ENCODE results near the gene MXD3.

MXD3 gene

DNA sequence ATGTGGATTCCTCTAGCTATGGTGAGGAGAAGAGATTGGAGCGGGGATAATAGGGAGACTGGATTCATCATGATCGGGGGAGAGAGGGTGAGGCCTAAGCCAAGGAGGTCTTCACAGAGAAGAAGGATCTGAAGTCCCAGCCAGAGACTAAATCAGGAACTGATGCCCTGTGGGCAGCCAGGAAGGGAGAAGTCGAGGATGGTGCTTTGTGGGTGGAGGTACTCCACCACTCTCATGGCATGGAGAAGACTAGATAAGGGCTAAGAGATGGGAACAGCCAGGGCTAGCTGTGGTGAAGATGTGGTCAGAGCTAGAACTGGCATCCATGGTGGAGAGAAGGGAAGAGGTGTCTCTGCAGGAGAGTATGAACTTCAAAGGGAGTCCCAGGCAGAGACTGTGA is 43.0 kb upstream of the MXD3 start:
- peaks cover 8% of the 10 kb centered on the region; the same call in 1 of the 2 replicates for H3K27me3 ChIP-seq (ENCODE audit: insufficient read depth, low read length)
- peaks cover 2% of the 10 kb centered on the region; the same call in 1 of the 2 replicates for H3K36me3 ChIP-seq (ENCODE audit: insufficient read depth, low read length)
- no peak overlapping the region for H3K4me3 ChIP-seq (ENCODE audit: low read length)
- H3K9me3 ChIP-seq (ENCODE audit: insufficient read depth, low read depth, low read length): no peaks in the 10 kb centered on the region
- no peak overlapping the region for H3K9ac ChIP-seq (ENCODE audit: low read depth, low read length)
- no peak overlapping the region for H3K27ac ChIP-seq (ENCODE audit: low read depth, low read length)
- peaks cover 8% of the 10 kb centered on the region; the same call in 1 of the 2 replicates for H3K4me1 ChIP-seq (ENCODE audit: insufficient read depth, low read length)
- 75% methylated on average over 3 of the region's 3 CpGs for WGBS

DNA sequence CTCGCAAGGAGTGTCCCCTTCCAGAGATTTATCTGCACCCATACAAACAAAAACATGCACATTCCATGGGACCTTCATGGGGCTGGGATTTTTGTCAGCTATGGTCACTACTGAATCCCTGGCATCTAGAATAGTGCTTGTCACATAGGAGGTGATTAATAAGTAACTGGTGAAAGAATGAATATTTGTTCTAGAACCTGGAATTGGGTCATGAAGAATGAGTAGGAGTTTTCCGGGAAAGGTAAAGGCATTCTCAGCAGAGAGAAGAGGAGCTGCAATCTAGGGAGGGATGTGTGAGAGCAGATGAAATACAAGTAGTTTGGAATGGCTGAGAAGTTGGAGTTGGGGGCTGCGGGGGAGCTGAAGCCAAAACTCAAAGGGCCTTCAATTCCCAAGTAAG is 42.6 kb upstream of the MXD3 start:
- Histone ChIP-seq H3K27ac (ENCODE audit: low read depth, low read length) (no peak overlapping the region), H3K36me3 (ENCODE audit: insufficient read depth, low read length) (peaks cover 5% of the 10 kb centered on the region; the same call in 1 of the 2 replicates), H3K9ac (ENCODE audit: low read depth, low read length) (no peak overlapping the region), H3K4me1 (ENCODE audit: insufficient read depth, low read length) (peaks cover 10% of the 10 kb centered on the region; the same call in 1 of the 2 replicates), H3K27me3 (ENCODE audit: insufficient read depth, low read length) (peaks cover 8% of the 10 kb centered on the region; the same call in 1 of the 2 replicates), H3K9me3 (ENCODE audit: insufficient read depth, low read depth, low read length) (no peaks in the 10 kb centered on the region), H3K4me3 (ENCODE audit: low read length) (no peak overlapping the region)
- WGBS: 91% methylated on average over 3 of the region's 3 CpGs

DNA sequence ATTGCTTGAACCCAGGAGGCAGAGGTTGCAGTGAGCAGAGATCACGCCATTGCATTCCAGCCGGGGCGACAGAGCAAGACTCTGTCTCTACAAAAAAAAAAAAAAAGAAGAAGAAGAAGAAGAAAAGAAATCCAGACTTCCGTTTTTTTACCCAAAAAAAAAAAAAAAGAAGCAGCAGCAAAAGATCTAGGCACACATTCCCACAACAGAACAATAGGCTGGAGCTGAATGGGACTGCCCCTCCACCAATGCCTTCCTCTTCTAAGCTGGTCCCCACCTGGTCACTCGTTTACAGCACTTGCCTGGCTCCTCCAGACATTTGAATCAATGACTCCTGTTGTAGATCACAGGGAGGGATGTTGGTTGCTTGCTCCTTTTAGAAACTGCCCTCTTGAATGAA is 41.4 kb upstream of the MXD3 start:
- Histone ChIP-seq H3K27ac (ENCODE audit: low read depth, low read length) (no peak overlapping the region), H3K4me1 (ENCODE audit: insufficient read depth, low read length) (peaks cover 11% of the 10 kb centered on the region; the same call in 1 of the 2 replicates)
- WGBS: 55% methylated on average over 2 of the region's 5 CpGs

DNA sequence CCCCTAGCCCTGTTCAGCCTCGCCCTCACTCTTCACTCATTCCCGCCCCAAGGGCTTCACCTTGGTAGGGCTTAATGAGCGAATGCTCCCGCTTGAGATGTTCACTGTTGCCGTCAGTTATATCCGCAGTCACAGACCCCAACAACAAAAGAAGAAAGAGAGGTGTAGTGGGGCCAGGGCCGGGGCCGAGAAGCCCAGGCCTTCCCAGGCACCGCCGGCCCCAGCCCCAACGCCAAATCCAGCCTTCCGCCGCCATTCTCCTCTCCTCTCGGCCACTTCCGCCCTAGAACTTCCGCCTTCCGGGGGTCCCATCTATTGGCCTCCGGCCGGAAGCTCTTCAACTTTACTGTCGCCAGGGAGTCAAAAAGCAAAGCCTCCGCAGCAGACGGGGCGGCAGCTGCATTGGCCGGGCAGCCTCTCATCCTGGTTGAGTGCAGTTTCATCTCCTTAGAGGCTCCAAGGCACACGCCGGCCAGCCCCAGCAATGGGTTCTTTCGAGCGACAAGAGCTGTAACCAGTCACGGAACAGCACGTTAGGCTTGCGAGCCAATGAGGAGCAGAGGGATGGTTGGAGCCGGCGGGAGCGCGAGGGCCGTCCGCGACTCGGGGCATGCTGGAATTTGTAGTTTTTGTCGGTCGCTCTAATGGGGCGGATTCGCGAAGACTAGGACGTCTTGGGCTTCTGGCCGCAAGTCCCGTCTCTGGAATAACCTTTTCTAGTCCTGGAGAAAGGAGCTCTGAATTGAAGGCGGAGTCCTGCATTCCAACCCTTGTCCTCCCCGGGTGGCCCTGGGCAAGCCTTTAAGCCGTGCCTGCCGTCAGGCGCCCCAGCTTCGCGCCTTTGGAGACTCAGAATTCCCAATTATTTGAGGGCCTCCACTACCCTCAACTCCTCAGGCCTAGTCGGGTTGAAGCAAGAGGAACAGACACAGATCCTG is 40.0 kb upstream of the MXD3 start, which contains the start of gene LMAN2:
LMAN2 (minus strand) TSS at position 277 of the 938 bp plus-strand sequence; CDS start at position 256, 21 bp downstream.
- peak within 1 kb of the TSS; percentile 98 for H3K9ac ChIP-seq (ENCODE audit: low read depth, low read length)
- WGBS: 6% methylated on average over 55 of the region's 55 CpGs
- peaks cover 11% of the 10 kb centered on the region; the same call in 1 of the 2 replicates for H3K4me1 ChIP-seq (ENCODE audit: insufficient read depth, low read length)
- H3K9me3 ChIP-seq (ENCODE audit: insufficient read depth, low read depth, low read length): no peaks in the 10 kb centered on the region
- peaks cover 17% of the 10 kb centered on the region for H3K36me3 ChIP-seq (ENCODE audit: insufficient read depth, low read length)
- H3K27me3 ChIP-seq (ENCODE audit: insufficient read depth, low read length): peaks cover 5% of the 10 kb centered on the region; the same call in 1 of the 2 replicates
- H3K4me3 ChIP-seq (ENCODE audit: low read length): peak within 1 kb of the TSS; percentile 99
- H3K27ac ChIP-seq (ENCODE audit: low read depth, low read length): peak within 1 kb of the TSS; percentile 99

More for the DNA sequence above, 41.4 kb upstream of the MXD3 start:
- no peak overlapping the region for H3K4me3 ChIP-seq (ENCODE audit: low read length)
- no peak overlapping the region for H3K9ac ChIP-seq (ENCODE audit: low read depth, low read length)
- peaks cover 8% of the 10 kb centered on the region; the same call in 1 of the 2 replicates for H3K27me3 ChIP-seq (ENCODE audit: insufficient read depth, low read length)
- no peaks in the 10 kb centered on the region for H3K9me3 ChIP-seq (ENCODE audit: insufficient read depth, low read depth, low read length)
- peaks cover 6% of the 10 kb centered on the region; the same call in 1 of the 2 replicates for H3K36me3 ChIP-seq (ENCODE audit: insufficient read depth, low read length)

DNA sequence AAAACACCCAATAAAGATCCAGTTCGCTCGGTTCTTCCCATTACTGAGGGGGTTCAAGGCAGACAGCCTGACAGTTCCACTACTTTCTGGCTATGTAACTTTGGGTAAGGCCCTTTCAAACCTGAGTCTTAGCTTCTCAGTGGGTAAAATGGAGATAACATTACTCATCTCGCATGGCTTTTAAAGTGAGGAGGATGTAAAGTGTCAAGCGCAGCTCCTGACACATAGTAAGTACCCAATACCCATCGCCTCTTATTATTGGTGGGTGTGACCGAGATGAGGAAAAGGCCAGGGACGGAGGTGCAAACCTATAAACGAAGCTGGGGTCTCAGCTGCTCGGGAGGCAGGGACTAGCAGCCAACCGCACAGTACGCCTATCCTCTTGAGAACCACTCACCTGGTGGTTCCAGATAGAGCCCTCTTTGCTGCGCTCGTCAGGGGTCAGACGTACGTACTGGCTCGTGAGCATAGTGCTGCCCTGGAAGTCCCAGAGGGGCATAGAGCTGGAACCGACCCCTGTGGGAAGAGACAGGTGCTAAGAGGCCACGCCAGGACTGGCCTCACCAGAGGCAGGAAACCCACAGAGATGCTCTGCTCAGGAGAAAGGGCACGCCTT is 39.2 kb upstream of the MXD3 start:
- Histone ChIP-seq H3K27me3 (ENCODE audit: insufficient read depth, low read length) (peaks cover 5% of the 10 kb centered on the region; the same call in 1 of the 2 replicates), H3K9me3 (ENCODE audit: insufficient read depth, low read depth, low read length) (no peaks in the 10 kb centered on the region), H3K4me1 (ENCODE audit: insufficient read depth, low read length) (peaks cover 11% of the 10 kb centered on the region; the same call in 1 of the 2 replicates), H3K27ac (ENCODE audit: low read depth, low read length) (peak overlapping the region; percentile 99), H3K9ac (ENCODE audit: low read depth, low read length) (peak overlapping the region; percentile 98), H3K36me3 (ENCODE audit: insufficient read depth, low read length) (peaks cover 21% of the 10 kb centered on the region), H3K4me3 (ENCODE audit: low read length) (peak overlapping the region; percentile 99)
- 16% methylated on average over 19 of the region's 19 CpGs for WGBS

DNA sequence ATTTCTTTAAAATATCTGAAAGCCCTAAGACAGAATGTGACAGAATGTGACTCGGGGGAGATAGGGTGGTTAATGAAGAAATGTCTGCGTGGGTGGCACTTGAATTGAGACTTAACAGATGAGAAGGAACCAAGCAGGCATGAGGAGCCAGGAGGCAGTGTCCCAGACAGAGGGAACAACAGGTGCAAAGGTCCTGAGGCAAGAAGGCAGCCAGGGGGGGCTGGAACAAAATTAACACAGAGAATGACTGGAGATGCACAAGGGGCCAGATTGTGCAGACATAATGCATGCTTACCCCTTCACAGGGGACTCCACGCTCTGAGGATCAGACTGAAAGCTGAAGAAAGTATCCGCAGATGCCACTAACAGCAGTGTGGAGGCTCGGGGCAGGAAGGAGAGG is 38.1 kb upstream of the MXD3 start:
- Histone ChIP-seq H3K4me3 (ENCODE audit: low read length) (0 out of 2 replicates have a peak overlapping the region, but pooled peaks have one; percentile 15), H3K9ac (ENCODE audit: low read depth, low read length) (no peak overlapping the region), H3K4me1 (ENCODE audit: insufficient read depth, low read length) (peaks cover 11% of the 10 kb centered on the region; the same call in 1 of the 2 replicates), H3K9me3 (ENCODE audit: insufficient read depth, low read depth, low read length) (no peaks in the 10 kb centered on the region), H3K27me3 (ENCODE audit: insufficient read depth, low read length) (peaks cover 4% of the 10 kb centered on the region; the same call in 1 of the 2 replicates), H3K27ac (ENCODE audit: low read depth, low read length) (no peak overlapping the region), H3K36me3 (ENCODE audit: insufficient read depth, low read length) (peaks cover 24% of the 10 kb centered on the region)
- 87% methylated on average over 5 of the region's 5 CpGs for WGBS

DNA sequence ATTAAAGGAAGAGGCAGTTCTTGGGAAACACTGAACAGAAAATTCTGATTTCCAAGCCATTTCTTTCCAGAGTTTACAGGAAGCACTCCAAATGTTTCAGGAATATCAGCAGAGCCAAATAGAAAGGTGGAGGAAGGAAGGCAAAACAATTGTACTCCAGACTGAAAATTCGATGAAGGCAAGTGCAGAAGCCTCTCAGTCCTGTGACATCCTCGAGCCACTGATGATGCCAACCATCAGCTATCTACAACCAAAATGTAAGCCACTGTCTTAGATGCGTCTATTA is 37.6 kb upstream of the MXD3 start:
- WGBS: 89% methylated on average over 3 of the region's 3 CpGs
- 0 out of 2 replicates have a peak overlapping the region, but pooled peaks have one; percentile 15 for H3K4me3 ChIP-seq (ENCODE audit: low read length)
- H3K9ac ChIP-seq (ENCODE audit: low read depth, low read length): no peak overlapping the region
- peaks cover 24% of the 10 kb centered on the region for H3K36me3 ChIP-seq (ENCODE audit: insufficient read depth, low read length)
- H3K9me3 ChIP-seq (ENCODE audit: insufficient read depth, low read depth, low read length): no peaks in the 10 kb centered on the region
- H3K27me3 ChIP-seq (ENCODE audit: insufficient read depth, low read length): no peaks in the 10 kb centered on the region
- H3K27ac ChIP-seq (ENCODE audit: low read depth, low read length): no peak overlapping the region
- H3K4me1 ChIP-seq (ENCODE audit: insufficient read depth, low read length): peaks cover 11% of the 10 kb centered on the region; the same call in 1 of the 2 replicates

DNA sequence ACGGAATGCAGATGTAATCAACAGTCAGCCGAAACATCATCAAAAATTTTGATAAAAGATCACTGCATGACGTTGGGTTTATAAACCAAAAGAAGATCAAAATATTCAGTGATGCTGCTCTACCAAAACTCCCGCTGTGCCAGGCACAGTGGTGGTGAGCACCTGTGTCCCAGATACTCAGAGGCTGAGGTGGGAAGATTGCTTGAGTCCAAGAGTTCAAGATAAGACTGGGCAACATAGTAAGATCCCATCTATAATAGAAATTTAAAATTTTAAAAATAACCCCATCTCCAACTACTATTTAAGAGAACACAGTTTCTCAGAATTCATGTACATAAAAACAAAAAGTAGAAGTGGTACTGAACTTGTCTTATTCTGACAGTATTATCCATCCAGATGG is 36.0 kb upstream of the MXD3 start:
- Histone ChIP-seq H3K27ac (ENCODE audit: low read depth, low read length) (no peak overlapping the region), H3K27me3 (ENCODE audit: insufficient read depth, low read length) (no peaks in the 10 kb centered on the region), H3K9ac (ENCODE audit: low read depth, low read length) (no peak overlapping the region), H3K36me3 (ENCODE audit: insufficient read depth, low read length) (peaks cover 29% of the 10 kb centered on the region), H3K4me3 (ENCODE audit: low read length) (no peak overlapping the region), H3K9me3 (ENCODE audit: insufficient read depth, low read depth, low read length) (no peaks in the 10 kb centered on the region), H3K4me1 (ENCODE audit: insufficient read depth, low read length) (peaks cover 11% of the 10 kb centered on the region; the same call in 1 of the 2 replicates)
- WGBS: 94% methylated on average over 4 of the region's 4 CpGs

DNA sequence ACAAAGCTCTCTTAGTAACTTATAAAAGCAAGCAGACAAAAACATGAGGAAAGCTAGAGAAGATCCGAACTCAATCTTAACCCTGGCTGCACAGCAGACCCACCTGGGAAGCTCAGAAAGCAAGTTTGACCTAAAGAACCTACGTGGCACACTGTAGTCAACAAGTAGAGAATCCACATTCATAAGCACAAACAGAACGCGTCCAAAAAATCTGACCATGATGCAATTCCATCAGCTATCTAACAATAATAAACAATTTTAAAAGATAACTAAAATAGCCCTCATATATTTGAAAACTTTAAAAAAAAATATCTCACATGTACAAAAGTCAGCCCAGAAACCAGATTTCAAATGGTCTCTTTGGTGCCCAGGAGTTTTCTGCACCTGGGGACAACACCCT is 35.1 kb upstream of the MXD3 start:
- H3K27me3 ChIP-seq (ENCODE audit: insufficient read depth, low read length): no peaks in the 10 kb centered on the region
- H3K9me3 ChIP-seq (ENCODE audit: insufficient read depth, low read depth, low read length): no peaks in the 10 kb centered on the region
- H3K4me3 ChIP-seq (ENCODE audit: low read length): no peak overlapping the region
- H3K4me1 ChIP-seq (ENCODE audit: insufficient read depth, low read length): peaks cover 8% of the 10 kb centered on the region; the same call in 1 of the 2 replicates
- H3K36me3 ChIP-seq (ENCODE audit: insufficient read depth, low read length): peaks cover 34% of the 10 kb centered on the region
- H3K9ac ChIP-seq (ENCODE audit: low read depth, low read length): no peak overlapping the region
- H3K27ac ChIP-seq (ENCODE audit: low read depth, low read length): no peak overlapping the region
- 72% methylated on average over 4 of the region's 4 CpGs for WGBS

DNA sequence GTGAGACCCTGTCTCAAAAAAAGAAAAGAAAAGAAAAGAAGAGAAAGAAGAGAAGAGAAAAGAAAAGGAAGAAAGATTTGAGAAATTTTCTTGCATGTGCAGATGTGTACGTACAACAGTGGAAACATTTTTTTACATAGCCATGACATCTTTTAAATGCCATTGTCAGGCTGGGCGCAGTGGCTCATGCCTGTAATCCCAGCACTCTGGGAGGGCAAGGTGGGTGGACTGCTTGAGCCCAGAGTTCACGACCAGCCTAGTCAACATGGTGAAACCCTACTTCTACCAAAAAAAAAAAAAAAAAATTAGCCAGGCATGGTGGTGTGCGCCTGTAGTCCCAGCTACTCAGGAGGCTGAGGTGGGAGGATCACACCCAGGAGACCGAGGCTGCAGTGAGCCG is 33.2 kb upstream of the MXD3 start:
- Histone ChIP-seq H3K27ac (ENCODE audit: low read depth, low read length) (no peak overlapping the region), H3K4me1 (ENCODE audit: insufficient read depth, low read length) (0 out of 2 replicates have a peak, but pooled peaks cover 3% of the 10 kb centered on the region), H3K9ac (ENCODE audit: low read depth, low read length) (no peak overlapping the region), H3K27me3 (ENCODE audit: insufficient read depth, low read length) (no peaks in the 10 kb centered on the region), H3K36me3 (ENCODE audit: insufficient read depth, low read length) (peaks cover 40% of the 10 kb centered on the region), H3K4me3 (ENCODE audit: low read length) (no peak overlapping the region), H3K9me3 (ENCODE audit: insufficient read depth, low read depth, low read length) (no peaks in the 10 kb centered on the region)
- WGBS: 92% methylated on average over 6 of the region's 6 CpGs

DNA sequence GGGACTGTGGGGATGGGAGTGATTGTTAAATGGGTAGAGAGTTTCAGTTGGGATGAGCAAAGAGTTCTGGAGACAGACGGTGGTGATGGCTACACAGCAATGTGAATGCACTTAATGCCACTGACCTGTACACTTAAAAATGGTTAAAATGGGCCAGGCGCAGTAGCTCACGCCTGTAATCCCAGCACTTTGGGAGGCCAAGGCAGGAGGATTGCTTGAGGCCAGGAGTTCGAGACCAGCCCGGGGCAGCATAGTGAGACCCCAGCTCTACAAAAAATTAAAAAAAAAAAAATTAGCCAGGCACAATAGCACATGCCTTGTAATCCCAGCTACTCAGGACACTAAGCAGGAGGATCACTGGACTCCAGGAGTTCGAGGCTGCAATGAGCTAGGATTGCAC is 32.1 kb upstream of the MXD3 start:
- Histone ChIP-seq H3K9ac (ENCODE audit: low read depth, low read length) (no peak overlapping the region), H3K36me3 (ENCODE audit: insufficient read depth, low read length) (peaks cover 40% of the 10 kb centered on the region), H3K4me1 (ENCODE audit: insufficient read depth, low read length) (no peaks in the 10 kb centered on the region), H3K27ac (ENCODE audit: low read depth, low read length) (no peak overlapping the region), H3K9me3 (ENCODE audit: insufficient read depth, low read depth, low read length) (no peaks in the 10 kb centered on the region), H3K27me3 (ENCODE audit: insufficient read depth, low read length) (no peaks in the 10 kb centered on the region), H3K4me3 (ENCODE audit: low read length) (no peak overlapping the region)
- WGBS: 92% methylated on average over 6 of the region's 6 CpGs

Measured in HUES64 (cell line).